WERI-Rb-1 (cell line): Measurements from ENCODE around the gene BOC.

Experiments
- DNase-seq: peaks from one replicate; pipeline ENCODE4 v3.0.0-alpha.2; 2020
- H3K27ac ChIP-seq: fragments of 250-450 bp; sonication (Bioruptor Pico); 2 replicates; pipeline ENCODE4 v1.5.1; 2020; ENCODE audit warnings: mild to moderate bottlenecking, moderate library complexity
- H3K27me3 ChIP-seq: fragments of 250-450 bp; sonication (Bioruptor Pico); 2 replicates; pipeline ENCODE4 v1.5.1; 2021; ENCODE audit warnings: mild to moderate bottlenecking, low read depth, moderate library complexity; ENCODE audit not compliant: insufficient read depth, severe bottlenecking
- H3K36me3 ChIP-seq: fragments of 250-450 bp; sonication (Bioruptor Pico); 2 replicates; pipeline ENCODE4 v1.5.1; 2020; ENCODE audit warnings: mild to moderate bottlenecking, moderate library complexity
- H3K4me3 ChIP-seq: 2 replicates; pipeline ENCODE4 v1.5.1; 2011; ENCODE audit warnings: low read depth, mild to moderate bottlenecking, control low read depth, low read length
- H3K9me3 ChIP-seq: fragments of 250-450 bp; sonication (Bioruptor Pico); 2 replicates; pipeline ENCODE4 v1.5.1; 2021; ENCODE audit warnings: mild to moderate bottlenecking, moderate library complexity; ENCODE audit not compliant: severe bottlenecking
- CTCF ChIP-seq: IDR thresholded peaks from 2 replicates; pipeline ENCODE4 v1.5.1; 2011; ENCODE audit warnings: low read depth, mild to moderate bottlenecking, control low read depth, inconsistent platforms, low read length

The BOC gene

DNA sequence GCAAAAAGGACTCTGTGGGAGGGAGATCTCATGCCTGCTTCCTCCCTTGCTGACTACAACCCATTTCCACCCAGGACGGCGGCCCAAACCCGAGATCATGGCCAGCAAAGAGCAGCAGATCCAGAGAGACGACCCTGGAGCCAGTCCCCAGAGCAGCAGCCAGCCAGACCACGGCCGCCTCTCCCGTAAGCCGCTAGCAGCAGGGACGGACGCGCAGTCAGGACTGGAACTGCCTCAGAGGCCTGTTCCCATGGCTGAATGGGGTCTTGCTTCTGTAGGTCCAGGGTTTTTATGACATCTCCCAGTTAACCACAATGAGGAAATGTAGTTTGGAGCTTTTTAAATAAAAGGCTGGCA lies 67.2 kb downstream of the BOC start:
- no peak overlapping the region for H3K27ac ChIP-seq
- no peak for TF ChIP-seq CTCF
- no peaks in the 10 kb centered on the region for H3K27me3 ChIP-seq
- H3K36me3 ChIP-seq, result no peaks in the 10 kb centered on the region
- H3K9me3 ChIP-seq, result no peaks in the 10 kb centered on the region
- no peak overlapping the region for H3K4me3 ChIP-seq
- no peak for DNase-seq

DNA sequence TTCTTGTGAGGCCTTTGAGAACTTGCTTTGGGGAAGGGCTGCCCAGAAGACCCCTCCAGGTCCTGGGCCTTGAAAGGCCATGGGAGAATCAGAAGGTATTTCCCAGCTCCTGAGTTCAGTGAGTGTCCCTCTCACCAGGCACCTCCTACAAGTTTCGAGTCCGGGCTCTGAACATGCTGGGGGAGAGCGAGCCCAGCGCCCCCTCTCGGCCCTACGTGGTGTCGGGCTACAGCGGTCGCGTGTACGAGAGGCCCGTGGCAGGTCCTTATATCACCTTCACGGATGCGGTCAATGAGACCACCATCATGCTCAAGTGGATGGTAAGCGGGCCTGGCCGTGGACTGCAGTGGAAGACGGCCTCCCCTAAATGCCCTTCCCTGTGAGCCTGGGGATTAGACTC lies 68.3 kb downstream of the BOC start:
- no peak overlapping the region for H3K4me3 ChIP-seq
- H3K27me3 ChIP-seq, result no peaks in the 10 kb centered on the region
- no peaks in the 10 kb centered on the region for H3K36me3 ChIP-seq
- TF ChIP-seq CTCF, result no peak
- H3K9me3 ChIP-seq, result no peaks in the 10 kb centered on the region
- DNase-seq, result no peak
- H3K27ac ChIP-seq, result no peak overlapping the region

- H3K9me3 ChIP-seq, result no peaks in the 10 kb centered on the region
- no peaks in the 10 kb centered on the region for H3K36me3 ChIP-seq
- no peak for TF ChIP-seq CTCF
- H3K27me3 ChIP-seq, result no peaks in the 10 kb centered on the region
- H3K4me3 ChIP-seq, result no peak overlapping the region
- no peak overlapping the region for H3K27ac ChIP-seq
- DNase-seq, result no peak
Observed at GRCh38 chr3:113283306-113283705, 71.9 kb downstream of the BOC start.

DNA sequence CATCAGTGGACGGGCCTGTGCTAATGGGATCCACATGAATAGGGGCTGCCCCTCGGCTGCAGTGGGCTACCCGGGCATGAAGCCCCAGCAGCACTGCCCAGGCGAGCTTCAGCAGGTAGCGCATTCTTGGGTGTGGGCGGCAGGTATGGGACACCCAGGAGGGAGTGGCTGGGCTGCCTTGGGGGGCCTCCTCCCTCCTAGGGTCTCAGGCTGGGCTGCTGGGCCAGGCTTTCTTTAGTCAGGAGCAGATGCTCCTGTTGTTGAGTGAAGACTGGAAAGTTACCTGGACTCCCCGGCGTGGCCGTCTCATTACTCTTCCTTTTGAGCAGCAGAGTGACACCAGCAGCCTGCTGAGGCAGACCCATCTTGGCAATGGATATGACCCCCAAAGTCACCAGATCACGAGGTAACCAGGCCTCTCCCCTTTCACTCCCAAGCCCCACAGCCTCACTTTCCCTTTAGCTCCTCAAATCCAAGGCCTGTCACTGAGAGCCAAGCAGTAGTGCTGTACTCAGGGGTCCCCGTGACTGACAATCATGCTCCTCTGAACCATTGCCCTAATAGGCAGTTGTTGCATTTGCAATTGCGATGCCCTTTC lies 73.2 kb downstream of the BOC start:
- Histone ChIP-seq H3K36me3 (no peaks in the 10 kb centered on the region), H3K27ac (no peak overlapping the region), H3K9me3 (no peaks in the 10 kb centered on the region), H3K27me3 (no peaks in the 10 kb centered on the region), H3K4me3 (no peak overlapping the region)
- TF ChIP-seq CTCF, result no peak
- DNase-seq, result no peak

- H3K27me3 ChIP-seq, result no peaks in the 10 kb centered on the region
- H3K9me3 ChIP-seq, result no peaks in the 10 kb centered on the region
- no peak for TF ChIP-seq CTCF
- H3K27ac ChIP-seq, result no peak overlapping the region
- DNase-seq, result no peak
- no peaks in the 10 kb centered on the region for H3K36me3 ChIP-seq
- H3K4me3 ChIP-seq, result no peak overlapping the region
Observed at GRCh38 chr3:113285226-113285625, 73.9 kb downstream of the BOC start.

DNA sequence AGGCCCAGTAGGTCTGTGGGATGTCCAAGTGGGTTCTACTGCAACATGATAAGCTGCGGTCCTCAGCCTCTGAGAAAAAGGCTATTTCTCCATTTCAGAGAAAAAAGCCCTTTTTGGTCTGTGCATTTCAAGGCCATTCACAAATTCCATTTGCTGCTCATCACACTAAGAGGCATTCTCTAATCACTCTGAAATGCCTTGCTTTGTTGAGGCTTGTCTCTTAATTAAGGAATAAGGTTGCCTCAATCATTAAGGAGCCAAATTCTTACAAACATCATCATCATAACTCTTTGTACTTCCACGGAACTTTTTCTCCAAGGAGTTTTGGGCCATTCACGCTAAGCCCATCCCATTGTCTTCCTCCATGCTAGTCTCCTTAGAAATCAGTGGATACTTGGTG lies 74.4 kb downstream of the BOC start:
- H3K9me3 ChIP-seq, result no peaks in the 10 kb centered on the region
- no peak overlapping the region for H3K4me3 ChIP-seq
- DNase-seq, result no peak
- TF ChIP-seq CTCF, result no peak
- no peaks in the 10 kb centered on the region for H3K36me3 ChIP-seq
- H3K27ac ChIP-seq, result no peak overlapping the region
- H3K27me3 ChIP-seq, result peaks cover under 1% of the 10 kb centered on the region
